ENCODE results near the gene LRBA. TPM values are rescaled to one million over a fixed set of nuclear protein-coding genes. Genes with fewer than 3 reads are reported as not detected.
"Not testable (repeated sequence)": the region's sequence is repeated elsewhere in the genome, so short reads cannot be mapped to it uniquely, and the experiment has no call there.

LRBA gene
- polyA plus RNA-seq, 1 of the 3 experiments (the other 2 are of a cell fraction), result 11.4 TPM

GRCh38 chr4:150923945-150924344, 91.1 kb downstream of the LRBA start:
- Histone ChIP-seq H3K4me3 (ENCODE audit: low read depth in 2 of 2, low read length in 1 of 2) (no peak overlapping the region), H2AFZ (ENCODE audit: low read depth) (no peak overlapping the region), H3F3A (replicated peaks; ENCODE audit: insufficient read depth) (no peaks in the 10 kb centered on the region), H3K4me2 (no peak overlapping the region), H3K9me3 (no peaks in the 10 kb centered on the region), H3K9ac (no peak overlapping the region), H3K4me1 (ENCODE audit: control insufficient read depth in 1 of 2, insufficient read depth in 2 of 2, low read depth in 1 of 2, low read length in 1 of 2) (no peaks in the 10 kb centered on the region), H3K27ac (ENCODE audit: low read depth in 2 of 2, low read length in 1 of 2) (no peak overlapping the region), H3K36me3 (replicated peaks in 1 of 2; ENCODE audit: control insufficient read depth in 1 of 2, insufficient read depth in 2 of 2, low read length in 1 of 2) (no peaks in the 10 kb centered on the region), H4K20me1 (ENCODE audit: insufficient read depth) (no peaks in the 10 kb centered on the region), H3K9me2 (no peaks in the 10 kb centered on the region), H3K79me2 (ENCODE audit: insufficient read depth) (no peaks in the 10 kb centered on the region), H3K27me3 (ENCODE audit: insufficient read depth) (no peaks in the 10 kb centered on the region)
- ChIA-PET POLR2A (no interaction called here), CTCF (no interaction called here)
- WGBS (ENCODE audit: low lambda C conversion rate), result 95% methylated on average over 1 of the region's 1 CpG
- DNase-seq, result no peak
- TF ChIP-seq GATA2 (CRISPR knock-in tag; IDR thresholded peaks at IDR 0.05) (no peak), RAD21 (IDR thresholded peaks at IDR 0.05; ENCODE audit: low read length) (no peak), TEAD4 (IDR thresholded peaks at IDR 0.05; ENCODE audit: borderline replicate concordance, insufficient read depth) (no peak), ELF1 (IDR thresholded peaks at IDR 0.05) (no peak), RCOR1 (IDR thresholded peaks at IDR 0.05; ENCODE audit: low read length) (no peak), MXI1 (IDR thresholded peaks at IDR 0.05; ENCODE audit: low read depth, low read length) (no peak), POLR2AphosphoS5 (IDR thresholded peaks at IDR 0.05; ENCODE audit: low read depth, low read length) (no peak), SIN3A (IDR thresholded peaks at IDR 0.05; ENCODE audit: borderline replicate concordance, low read depth, low read length) (no peak), TAF1 (IDR thresholded peaks at IDR 0.05; ENCODE audit: borderline replicate concordance, low read depth, low read length) (no peak), RFX5 (IDR thresholded peaks at IDR 0.05; ENCODE audit: low read length) (no peak), JUND (IDR thresholded peaks at IDR 0.05) (no peak)
- TF ChIP-seq, protein P1, sequence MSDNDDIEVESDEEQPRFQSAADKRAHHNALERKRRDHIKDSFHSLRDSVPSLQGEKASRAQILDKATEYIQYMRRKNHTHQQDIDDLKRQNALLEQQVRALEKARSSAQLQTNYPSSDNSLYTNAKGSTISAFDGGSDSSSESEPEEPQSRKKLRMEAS (IDR thresholded peaks at IDR 0.05; ENCODE audit: low read depth), result no peak
- TF ChIP-seq, protein P2, sequence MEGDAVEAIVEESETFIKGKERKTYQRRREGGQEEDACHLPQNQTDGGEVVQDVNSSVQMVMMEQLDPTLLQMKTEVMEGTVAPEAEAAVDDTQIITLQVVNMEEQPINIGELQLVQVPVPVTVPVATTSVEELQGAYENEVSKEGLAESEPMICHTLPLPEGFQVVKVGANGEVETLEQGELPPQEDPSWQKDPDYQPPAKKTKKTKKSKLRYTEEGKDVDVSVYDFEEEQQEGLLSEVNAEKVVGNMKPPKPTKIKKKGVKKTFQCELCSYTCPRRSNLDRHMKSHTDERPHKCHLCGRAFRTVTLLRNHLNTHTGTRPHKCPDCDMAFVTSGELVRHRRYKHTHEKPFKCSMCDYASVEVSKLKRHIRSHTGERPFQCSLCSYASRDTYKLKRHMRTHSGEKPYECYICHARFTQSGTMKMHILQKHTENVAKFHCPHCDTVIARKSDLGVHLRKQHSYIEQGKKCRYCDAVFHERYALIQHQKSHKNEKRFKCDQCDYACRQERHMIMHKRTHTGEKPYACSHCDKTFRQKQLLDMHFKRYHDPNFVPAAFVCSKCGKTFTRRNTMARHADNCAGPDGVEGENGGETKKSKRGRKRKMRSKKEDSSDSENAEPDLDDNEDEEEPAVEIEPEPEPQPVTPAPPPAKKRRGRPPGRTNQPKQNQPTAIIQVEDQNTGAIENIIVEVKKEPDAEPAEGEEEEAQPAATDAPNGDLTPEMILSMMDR (IDR thresholded peaks at IDR 0.05), result no peak
- TF ChIP-seq, protein P3, sequence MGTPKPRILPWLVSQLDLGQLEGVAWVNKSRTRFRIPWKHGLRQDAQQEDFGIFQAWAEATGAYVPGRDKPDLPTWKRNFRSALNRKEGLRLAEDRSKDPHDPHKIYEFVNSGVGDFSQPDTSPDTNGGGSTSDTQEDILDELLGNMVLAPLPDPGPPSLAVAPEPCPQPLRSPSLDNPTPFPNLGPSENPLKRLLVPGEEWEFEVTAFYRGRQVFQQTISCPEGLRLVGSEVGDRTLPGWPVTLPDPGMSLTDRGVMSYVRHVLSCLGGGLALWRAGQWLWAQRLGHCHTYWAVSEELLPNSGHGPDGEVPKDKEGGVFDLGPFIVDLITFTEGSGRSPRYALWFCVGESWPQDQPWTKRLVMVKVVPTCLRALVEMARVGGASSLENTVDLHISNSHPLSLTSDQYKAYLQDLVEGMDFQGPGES (IDR thresholded peaks at IDR 0.05; ENCODE audit: low read depth, low read length), result no peak

DNA sequence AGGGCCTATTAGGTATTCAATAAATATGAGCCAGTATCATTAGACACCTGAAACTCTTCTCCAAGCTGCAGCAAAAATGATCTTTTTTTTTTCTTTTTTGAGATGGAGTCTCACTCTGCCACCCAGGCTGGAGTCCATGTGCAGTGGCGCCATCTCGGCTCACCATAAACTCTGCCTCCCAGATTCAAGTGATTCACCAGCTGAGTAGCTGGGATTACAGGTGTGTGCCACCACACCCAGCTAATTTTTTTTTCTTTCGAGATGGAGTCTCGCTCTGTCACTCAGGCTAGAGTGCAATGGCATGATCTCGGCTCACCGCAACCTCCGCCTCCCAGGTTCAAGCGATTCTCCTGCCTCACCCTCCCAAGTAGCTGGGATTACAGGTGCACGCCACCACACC, 93.6 kb downstream of the LRBA start:
- H3K36me3 ChIP-seq (replicated peaks in 1 of 2; ENCODE audit: control insufficient read depth in 1 of 2, insufficient read depth in 2 of 2, low read length in 1 of 2); H3K9ac ChIP-seq; H3K4me2 ChIP-seq; H3K9me2 ChIP-seq; H3K79me2 ChIP-seq (ENCODE audit: insufficient read depth); H3F3A ChIP-seq (replicated peaks; ENCODE audit: insufficient read depth); POLR2A ChIA-PET; H3K27me3 ChIP-seq (ENCODE audit: insufficient read depth); H4K20me1 ChIP-seq (ENCODE audit: insufficient read depth); H3K9me3 ChIP-seq; H3K27ac ChIP-seq (ENCODE audit: low read depth in 2 of 2, low read length in 1 of 2); H2AFZ ChIP-seq (ENCODE audit: low read depth); H3K4me1 ChIP-seq (ENCODE audit: control insufficient read depth in 1 of 2, insufficient read depth in 2 of 2, low read depth in 1 of 2, low read length in 1 of 2); H3K4me3 ChIP-seq (ENCODE audit: low read depth in 2 of 2, low read length in 1 of 2); CTCF ChIA-PET; DNase-seq: not testable (repeated sequence)
- WGBS (ENCODE audit: low lambda C conversion rate), result 97% methylated on average over 9 of the region's 9 CpGs

DNA sequence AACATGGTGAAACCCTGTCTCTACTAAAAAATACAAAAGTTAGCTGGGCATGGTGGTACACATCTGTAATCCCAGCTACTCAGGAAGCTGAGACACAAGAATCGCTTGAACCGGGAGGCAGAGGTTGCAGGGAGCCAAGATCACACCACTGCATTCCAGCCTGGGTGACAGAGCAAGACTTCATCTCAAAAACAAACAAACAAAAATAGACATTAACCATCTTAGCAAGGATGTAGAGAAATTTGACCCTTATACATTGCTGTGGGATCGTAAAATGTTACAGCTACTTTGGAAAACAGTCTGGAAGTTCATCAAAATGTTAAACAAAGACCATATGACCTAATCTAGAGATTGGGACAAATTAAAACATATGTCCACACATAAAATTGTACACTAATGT, 96.5 kb downstream of the LRBA start:
- H3K27ac ChIP-seq (ENCODE audit: low read depth in 2 of 2, low read length in 1 of 2); H3F3A ChIP-seq (replicated peaks; ENCODE audit: insufficient read depth); H3K9ac ChIP-seq; H2AFZ ChIP-seq (ENCODE audit: low read depth); CTCF ChIA-PET; H3K9me3 ChIP-seq; H4K20me1 ChIP-seq (ENCODE audit: insufficient read depth); H3K27me3 ChIP-seq (ENCODE audit: insufficient read depth); H3K4me2 ChIP-seq; POLR2A ChIA-PET; H3K79me2 ChIP-seq (ENCODE audit: insufficient read depth); H3K4me3 ChIP-seq (ENCODE audit: low read depth in 2 of 2, low read length in 1 of 2); H3K4me1 ChIP-seq (ENCODE audit: control insufficient read depth in 1 of 2, insufficient read depth in 2 of 2, low read depth in 1 of 2, low read length in 1 of 2); H3K9me2 ChIP-seq; DNase-seq: not testable (repeated sequence)
- 92% methylated on average over 3 of the region's 3 CpGs for WGBS (ENCODE audit: low lambda C conversion rate)
- H3K36me3 ChIP-seq (replicated peaks in 1 of 2; ENCODE audit: control insufficient read depth in 1 of 2, insufficient read depth in 2 of 2, low read length in 1 of 2), result peaks cover 20 to 32% of the 10 kb centered on the region in 2 experiments

Data from SK-N-SH (cell line).